Osteoblast (primary cell): Measurements from ENCODE around the gene ADH1C. TPM values are rescaled to one million over a fixed set of nuclear protein-coding genes. Genes with fewer than 3 reads are reported as not detected.
"Not testable (repeated sequence)": the region's sequence is repeated elsewhere in the genome, so short reads cannot be mapped to it uniquely, and the experiment has no call there.

Experiments used
- DNase-seq: peaks from one replicate; pipeline ENCODE4 v3.0.0; 2011; ENCODE audit warnings: low spot score, mixed read lengths; ENCODE audit not compliant: insufficient read length; ENCODE audit errors: missing footprints
- H2AFZ ChIP-seq: 2 replicates; pipeline ENCODE4 v1.6.0; 2011; ENCODE audit warnings: mild to moderate bottlenecking, low read length
- H3K27ac ChIP-seq: 2 replicates; pipeline ENCODE4 v1.5.1; 2011; ENCODE audit warnings: mild to moderate bottlenecking, low read depth, low read length, moderate library complexity
- H3K27me3 ChIP-seq: 2 replicates; pipeline ENCODE4 v1.6.0; 2012; ENCODE audit warnings: mild to moderate bottlenecking, control low read depth, inconsistent platforms, low read length, moderate library complexity; ENCODE audit not compliant: insufficient read depth
- H3K36me3 ChIP-seq: 2 replicates; pipeline ENCODE4 v1.5.1; 2011; ENCODE audit warnings: mild to moderate bottlenecking, low read length, control low read depth, moderate library complexity; ENCODE audit not compliant: insufficient read depth
- H3K4me1 ChIP-seq: 2 replicates; pipeline ENCODE4 v1.5.1; 2011; ENCODE audit warnings: mild to moderate bottlenecking, low read length, control low read depth, moderate library complexity; ENCODE audit not compliant: insufficient read depth
- H3K4me2 ChIP-seq: 2 replicates; pipeline ENCODE4 v1.6.0; 2011; ENCODE audit warnings: mild to moderate bottlenecking, low read length; ENCODE audit not compliant: insufficient read depth
- H3K4me3 ChIP-seq: fragments of 200-600 bp; sonication (generic); 3 replicates; pipeline ENCODE4 v1.5.1; 2012; ENCODE audit warnings: mild to moderate bottlenecking, low read length, inconsistent platforms; ENCODE audit not compliant: insufficient read depth
- H3K79me2 ChIP-seq: 2 replicates; pipeline ENCODE4 v1.6.0; 2012; ENCODE audit warnings: mild to moderate bottlenecking, low read length, control low read depth, inconsistent platforms; ENCODE audit not compliant: insufficient read depth
- H3K9me3 ChIP-seq: 2 replicates; pipeline ENCODE4 v1.5.1; 2011; ENCODE audit warnings: low read depth, low read length, control low read depth
- H4K20me1 ChIP-seq: 2 replicates; pipeline ENCODE4 v1.6.0; 2012; ENCODE audit warnings: mild to moderate bottlenecking, low read length, control low read depth; ENCODE audit not compliant: insufficient read depth
- total RNA-seq: library from RNA; depleted of rRNA; stranded (reverse); fragments of >200 nt; gene quantifications from 2 replicates; pipeline ENCODE4 v1.2.3, GENCODE V29; 2012
- TF ChIP-seq, protein P1 (sequence below): IDR thresholded peaks from 2 replicates; pipeline ENCODE4 v1.5.1; 2011; ENCODE audit warnings: mild to moderate bottlenecking, low read depth, low read length, moderate library complexity; ENCODE audit errors: extremely low read depth

The ADH1C gene
- total RNA-seq, 1 donor = 0.72 TPM

DNA sequence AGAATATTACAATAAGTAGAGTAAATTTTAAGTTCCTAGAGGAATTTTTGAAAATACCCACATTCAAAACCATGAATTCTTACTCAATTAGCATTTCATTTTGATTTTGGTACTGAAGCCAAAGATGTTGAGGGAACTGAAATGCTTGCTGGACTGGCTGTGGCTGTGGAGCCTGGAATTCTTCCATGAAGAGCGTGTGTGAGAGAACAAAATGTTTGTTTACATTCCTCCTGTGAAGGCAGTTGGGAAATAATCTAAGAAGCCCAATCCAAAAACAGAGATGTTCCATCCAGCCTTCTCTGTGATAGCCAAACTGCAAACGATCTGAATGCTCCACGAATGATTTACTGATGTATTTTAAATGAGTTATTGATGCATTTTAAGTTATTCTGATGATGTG is 27.6 kb downstream of the ADH1C start:
- Histone ChIP-seq H3K27me3 (no peaks in the 10 kb centered on the region), H2AFZ (peak overlapping the region; percentile 23), H3K4me3 (no peak overlapping the region), H3K9me3 (no peaks in the 10 kb centered on the region), H4K20me1 (no peaks in the 10 kb centered on the region), H3K4me1 (no peaks in the 10 kb centered on the region), H3K79me2 (no peaks in the 10 kb centered on the region), H3K27ac (no peak overlapping the region), H3K4me2 (no peak overlapping the region), H3K36me3 (no peaks in the 10 kb centered on the region)
- DNase-seq = peak; percentile 39
- TF ChIP-seq, protein P1, sequence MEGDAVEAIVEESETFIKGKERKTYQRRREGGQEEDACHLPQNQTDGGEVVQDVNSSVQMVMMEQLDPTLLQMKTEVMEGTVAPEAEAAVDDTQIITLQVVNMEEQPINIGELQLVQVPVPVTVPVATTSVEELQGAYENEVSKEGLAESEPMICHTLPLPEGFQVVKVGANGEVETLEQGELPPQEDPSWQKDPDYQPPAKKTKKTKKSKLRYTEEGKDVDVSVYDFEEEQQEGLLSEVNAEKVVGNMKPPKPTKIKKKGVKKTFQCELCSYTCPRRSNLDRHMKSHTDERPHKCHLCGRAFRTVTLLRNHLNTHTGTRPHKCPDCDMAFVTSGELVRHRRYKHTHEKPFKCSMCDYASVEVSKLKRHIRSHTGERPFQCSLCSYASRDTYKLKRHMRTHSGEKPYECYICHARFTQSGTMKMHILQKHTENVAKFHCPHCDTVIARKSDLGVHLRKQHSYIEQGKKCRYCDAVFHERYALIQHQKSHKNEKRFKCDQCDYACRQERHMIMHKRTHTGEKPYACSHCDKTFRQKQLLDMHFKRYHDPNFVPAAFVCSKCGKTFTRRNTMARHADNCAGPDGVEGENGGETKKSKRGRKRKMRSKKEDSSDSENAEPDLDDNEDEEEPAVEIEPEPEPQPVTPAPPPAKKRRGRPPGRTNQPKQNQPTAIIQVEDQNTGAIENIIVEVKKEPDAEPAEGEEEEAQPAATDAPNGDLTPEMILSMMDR = no peak

- H4K20me1 ChIP-seq = no peaks in the 10 kb centered on the region
Observed at GRCh38 chr4:99324361-99324760, 28.2 kb downstream of the ADH1C start.

GRCh38 chr4:99323756-99324155 is 28.8 kb downstream of the ADH1C start:
- Histone ChIP-seq H3K4me1 (no peaks in the 10 kb centered on the region), H3K27me3 (no peaks in the 10 kb centered on the region), H3K9me3 (no peaks in the 10 kb centered on the region), H3K27ac (no peak overlapping the region), H3K4me2 (no peak overlapping the region), H3K36me3 (no peaks in the 10 kb centered on the region), H4K20me1 (no peaks in the 10 kb centered on the region), H2AFZ (no peak overlapping the region), H3K4me3 (no peak overlapping the region), H3K79me2 (no peaks in the 10 kb centered on the region)
- TF ChIP-seq, protein P1 = no peak
- peak; percentile 46 for DNase-seq

More at GRCh38 chr4:99324361-99324760, 28.2 kb downstream of the ADH1C start:
- no peak overlapping the region for H2AFZ ChIP-seq
- no peak overlapping the region for H3K27ac ChIP-seq
- H3K9me3 ChIP-seq = no peaks in the 10 kb centered on the region
- no peaks in the 10 kb centered on the region for H3K79me2 ChIP-seq
- no peaks in the 10 kb centered on the region for H3K27me3 ChIP-seq
- H3K4me3 ChIP-seq = no peak overlapping the region
- H3K4me2 ChIP-seq = no peak overlapping the region
- TF ChIP-seq, protein P1 = no peak
- H3K36me3 ChIP-seq = no peaks in the 10 kb centered on the region
- DNase-seq = no peak
- H3K4me1 ChIP-seq = no peaks in the 10 kb centered on the region

GRCh38 chr4:99321241-99322191 is 31.0 kb downstream of the ADH1C start, which contains the start of gene ADH1B:
Gene ADH1B, minus strand, starts transcription at chr4:99321401. Its CDS starts 70 bp downstream, at chr4:99321331.
- no peaks in the 10 kb centered on the region for H3K4me1 ChIP-seq
- no peak within 1 kb of the TSS for H3K4me3 ChIP-seq
- H3K79me2 ChIP-seq = no peaks in the 10 kb centered on the region
- no peaks in the 10 kb centered on the region for H3K9me3 ChIP-seq
- no peak within 1 kb of the TSS for H3K27ac ChIP-seq
- no peak within 1 kb of the TSS for H3K4me2 ChIP-seq
- no peak within 1 kb of the TSS for H2AFZ ChIP-seq
- no peaks in the 10 kb centered on the region for H3K27me3 ChIP-seq
- TF ChIP-seq, protein P1 = no peak
- H4K20me1 ChIP-seq = no peaks in the 10 kb centered on the region
- H3K36me3 ChIP-seq = no peaks in the 10 kb centered on the region
- no peak for DNase-seq

DNA sequence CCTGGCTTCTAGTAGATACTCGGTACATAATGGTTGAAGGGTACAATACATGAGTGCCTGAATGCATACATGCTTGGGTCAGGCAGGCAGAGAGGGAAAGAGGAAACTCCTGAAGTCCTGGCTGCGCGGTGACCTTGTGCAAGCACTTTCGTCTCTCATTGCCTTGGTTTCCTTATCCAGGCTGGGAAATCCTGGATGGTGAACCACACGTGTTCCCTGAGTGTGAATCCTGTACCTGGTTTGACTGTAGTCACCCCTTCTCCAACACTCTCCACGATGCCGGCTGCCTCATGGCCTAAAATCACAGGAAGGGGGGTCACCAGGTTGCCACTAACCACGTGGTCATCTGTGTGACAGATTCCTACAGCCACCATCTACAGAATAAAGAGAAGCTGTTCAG is 34.7 kb downstream of the ADH1C start:
- H3K9me3 ChIP-seq, H3K4me2 ChIP-seq, H2AFZ ChIP-seq, DNase-seq, H3K4me1 ChIP-seq, H3K36me3 ChIP-seq, H3K27me3 ChIP-seq, H3K4me3 ChIP-seq, H3K27ac ChIP-seq, H4K20me1 ChIP-seq, H3K79me2 ChIP-seq: not testable (repeated sequence)
